Measurements from ENCODE around the gene SORCS2. TPM values are rescaled to one million over a fixed set of nuclear protein-coding genes. Genes with fewer than 3 reads are reported as not detected.

SORCS2 gene
- total RNA-seq, 8 experiments from 2014 or later = 1.8 to 14.0 (median 5.3) TPM

GRCh38 chr4:7278071-7278765 lies 85.9 kb downstream of the SORCS2 start:
- Histone ChIP-seq H3K27ac (no peak overlapping the region), H3K4me1 (replicated peaks in 1 of 2) (peaks cover 18 to 22% of the 10 kb centered on the region in 2 donors), H3K4me3 (no peak overlapping the region)
- peak in 1 of 8 experiments; percentile 22 for ATAC-seq (replicated peaks in 6 of 8)
- in situ Hi-C loops (cut with MboI; ENCODE audit: low pct_unique_long_range_greater_than_20kb in 2 of 9, low sequenced_read_pairs in 9 of 9, unreplicated experiment in 9 of 9) = no loop called here
- 45 to 90% (median 84%) methylated on average over 2 to 3 of the region's 14 CpGs; no CpG with 5 or more reads in 6 of the 10 experiments for WGBS, 10 experiments

GRCh38 chr4:7278981-7279380 lies 86.6 kb downstream of the SORCS2 start:
- no peak overlapping the region for H3K4me3 ChIP-seq
- H3K27ac ChIP-seq = no peak overlapping the region
- WGBS, 10 experiments = 38 to 100% (median 82%) methylated on average over 1 to 4 of the region's 4 CpGs
- in situ Hi-C loops (cut with MboI; ENCODE audit: low pct_unique_long_range_greater_than_20kb in 2 of 9, low sequenced_read_pairs in 9 of 9, unreplicated experiment in 9 of 9) = no loop called here
- ATAC-seq (replicated peaks in 6 of 8) = no peak
- peaks cover 18 to 22% of the 10 kb centered on the region in 2 donors for H3K4me1 ChIP-seq (replicated peaks in 1 of 2)

- in situ Hi-C loops (cut with MboI; ENCODE audit: low pct_unique_long_range_greater_than_20kb in 2 of 9, low sequenced_read_pairs in 9 of 9, unreplicated experiment in 9 of 9) = no loop called here
- no peak overlapping the region for H3K4me3 ChIP-seq
- no peak overlapping the region for H3K27ac ChIP-seq
- no peak for ATAC-seq (replicated peaks in 6 of 8)
- H3K4me1 ChIP-seq (replicated peaks in 1 of 2) = peaks cover 18 to 22% of the 10 kb centered on the region in 2 donors
- 50 to 100% (median 80%) methylated on average over 1 to 6 of the region's 6 CpGs; no CpG with 5 or more reads in 4 of the 10 experiments for WGBS, 10 experiments
Measured at GRCh38 chr4:7279902-7280301, 87.6 kb downstream of the SORCS2 start.

- no peak overlapping the region for H3K27ac ChIP-seq
- ATAC-seq (replicated peaks in 6 of 8) = peak in 5 of 8 experiments; percentile 4 to 66 (median 55)
- 6 to 100% (median 77%) methylated on average over 1 to 13 of the region's 24 CpGs for WGBS, 10 experiments
Measured at GRCh38 chr4:7280926-7281690, 88.8 kb downstream of the SORCS2 start.

GRCh38 chr4:7281691-7282665 lies 89.6 kb downstream of the SORCS2 start:
- no peak overlapping the region for H3K4me3 ChIP-seq
- in situ Hi-C loops (cut with MboI; ENCODE audit: low pct_unique_long_range_greater_than_20kb in 2 of 9, low sequenced_read_pairs in 9 of 9, unreplicated experiment in 9 of 9) = no loop called here
- WGBS, 10 experiments = 39 to 82% (median 54%) methylated on average over 1 to 8 of the region's 20 CpGs; no CpG with 5 or more reads in 3 of the 10 experiments
- peaks cover 36 to 40% of the 10 kb centered on the region in 2 donors for H3K4me1 ChIP-seq (replicated peaks in 1 of 2)
- ATAC-seq (replicated peaks in 6 of 8) = peak in 3 of 8 experiments; percentile 12 to 46 (median 39)
- no peak overlapping the region for H3K27ac ChIP-seq

More at GRCh38 chr4:7280926-7281690, 88.8 kb downstream of the SORCS2 start:
- in situ Hi-C loops (cut with MboI; ENCODE audit: low pct_unique_long_range_greater_than_20kb in 2 of 9, low sequenced_read_pairs in 9 of 9, unreplicated experiment in 9 of 9) = no loop called here
- H3K4me3 ChIP-seq = no peak overlapping the region
- peaks cover 28 to 31% of the 10 kb centered on the region in 2 donors for H3K4me1 ChIP-seq (replicated peaks in 1 of 2)

- no peak overlapping the region for H3K4me3 ChIP-seq
- no peak for ATAC-seq (replicated peaks in 6 of 8)
- peaks cover 43 to 48% of the 10 kb centered on the region in 2 donors for H3K4me1 ChIP-seq (replicated peaks in 1 of 2)
- H3K27ac ChIP-seq = no peak overlapping the region
- WGBS, 10 experiments = 63 to 100% (median 88%) methylated on average over 1 to 4 of the region's 8 CpGs; no CpG with 5 or more reads in 4 of the 10 experiments
- in situ Hi-C loops (cut with MboI; ENCODE audit: low pct_unique_long_range_greater_than_20kb in 2 of 9, low sequenced_read_pairs in 9 of 9, unreplicated experiment in 9 of 9) = no loop called here
Measured at GRCh38 chr4:7282786-7283440, 90.6 kb downstream of the SORCS2 start.

- in situ Hi-C loops (cut with MboI; ENCODE audit: low pct_unique_long_range_greater_than_20kb in 2 of 9, low sequenced_read_pairs in 9 of 9, unreplicated experiment in 9 of 9) = no loop called here
- 40 to 100% (median 67%) methylated on average over 1 to 11 of the region's 34 CpGs; no CpG with 5 or more reads in 5 of the 10 experiments for WGBS, 10 experiments
- Histone ChIP-seq H3K4me1 (replicated peaks in 1 of 2) (peaks cover 57 to 63% of the 10 kb centered on the region in 2 donors), H3K27ac (peak overlapping the region; percentile 62 to 70), H3K4me3 (no peak overlapping the region)
- ATAC-seq (replicated peaks in 6 of 8) = peak in 5 of 8 experiments; percentile 88 to 93 (median 90)
Measured at GRCh38 chr4:7285244-7286094, 93.1 kb downstream of the SORCS2 start.

GRCh38 chr4:7286170-7286569 lies 93.8 kb downstream of the SORCS2 start:
- in situ Hi-C loops (cut with MboI; ENCODE audit: low pct_unique_long_range_greater_than_20kb in 2 of 9, low sequenced_read_pairs in 9 of 9, unreplicated experiment in 9 of 9) = no loop called here
- peak overlapping the region; percentile 62 to 70 for H3K27ac ChIP-seq
- H3K4me3 ChIP-seq = no peak overlapping the region
- peaks cover 53 to 56% of the 10 kb centered on the region in 2 donors for H3K4me1 ChIP-seq (replicated peaks in 1 of 2)
- peak in 1 of 8 experiments; percentile 41 for ATAC-seq (replicated peaks in 6 of 8)
- 45 to 85% (median 65%) methylated on average over 1 to 4 of the region's 14 CpGs; no CpG with 5 or more reads in 5 of the 10 experiments for WGBS, 10 experiments

GRCh38 chr4:7286798-7287197 lies 94.5 kb downstream of the SORCS2 start:
- WGBS, 10 experiments = 20 to 100% (median 92%) methylated on average over 1 to 5 of the region's 7 CpGs; no CpG with 5 or more reads in 4 of the 10 experiments
- Histone ChIP-seq H3K27ac (peak overlapping the region in 1 of 2 donors; percentile 62), H3K4me3 (no peak overlapping the region), H3K4me1 (replicated peaks in 1 of 2) (peaks cover 52 to 54% of the 10 kb centered on the region in 2 donors)
- no peak for ATAC-seq (replicated peaks in 6 of 8)
- in situ Hi-C loops (cut with MboI; ENCODE audit: low pct_unique_long_range_greater_than_20kb in 2 of 9, low sequenced_read_pairs in 9 of 9, unreplicated experiment in 9 of 9) = no loop called here

- WGBS, 10 experiments = 33 to 90% (median 81%) methylated on average over 2 to 9 of the region's 20 CpGs; no CpG with 5 or more reads in 2 of the 10 experiments
- Histone ChIP-seq H3K4me1 (replicated peaks in 1 of 2) (peaks cover 49% of the 10 kb centered on the region in 2 donors), H3K4me3 (no peak overlapping the region), H3K27ac (no peak overlapping the region)
- no peak for ATAC-seq (replicated peaks in 6 of 8)
- in situ Hi-C loops (cut with MboI; ENCODE audit: low pct_unique_long_range_greater_than_20kb in 2 of 9, low sequenced_read_pairs in 9 of 9, unreplicated experiment in 9 of 9) = no loop called here
Measured at GRCh38 chr4:7287274-7287917, 95.1 kb downstream of the SORCS2 start.

- Histone ChIP-seq H3K27ac (no peak overlapping the region), H3K4me3 (no peak overlapping the region), H3K4me1 (replicated peaks in 1 of 2) (peaks cover 46% of the 10 kb centered on the region in 2 donors)
- no peak for ATAC-seq (replicated peaks in 6 of 8)
- in situ Hi-C loops (cut with MboI; ENCODE audit: low pct_unique_long_range_greater_than_20kb in 2 of 9, low sequenced_read_pairs in 9 of 9, unreplicated experiment in 9 of 9) = no loop called here
- 67 to 81% (median 75%) methylated on average over 7 to 12 of the region's 18 CpGs; no CpG with 5 or more reads in 6 of the 10 experiments for WGBS, 10 experiments
Measured at GRCh38 chr4:7287918-7288280, 95.6 kb downstream of the SORCS2 start.

All from motor neuron (in vitro differentiated cells).